ENCODE data around the gene RAN.

DNA sequence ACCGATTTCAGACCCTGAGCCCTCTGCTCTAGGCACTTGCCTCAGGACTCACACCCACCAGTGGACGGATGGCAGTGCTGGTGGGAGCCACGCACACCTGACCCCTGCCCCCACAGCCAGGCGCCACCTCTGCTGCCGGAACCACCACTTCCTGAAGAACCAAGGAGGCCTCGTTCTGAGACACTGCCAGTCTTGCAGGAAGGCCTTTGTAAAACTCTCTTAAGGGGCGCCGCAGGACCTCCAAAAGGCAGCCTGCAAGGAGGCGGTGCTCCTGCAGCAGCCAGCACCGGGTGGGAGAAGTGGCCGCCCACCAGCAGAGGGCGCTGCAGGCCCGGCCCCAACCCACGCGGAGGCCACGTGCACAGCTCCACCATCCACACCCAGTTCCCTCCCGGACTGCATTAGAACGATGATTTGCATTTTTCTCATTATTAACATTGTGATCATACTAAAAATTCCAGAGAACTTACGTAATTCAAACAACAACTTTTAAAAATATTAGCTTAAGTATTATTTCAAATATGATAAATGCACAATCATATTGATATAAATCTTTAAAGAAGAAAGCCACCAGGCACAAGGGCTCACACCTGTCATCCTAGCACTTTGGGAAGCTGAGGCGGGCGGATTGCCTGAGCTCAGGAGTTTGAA lies 45.6 kb upstream of the RAN start:
- peak; percentile 95 for TF ChIP-seq CTCF (IDR thresholded peaks at IDR 0.05)
- no peak for TF ChIP-seq POLR2AphosphoS5 (IDR thresholded peaks at IDR 0.05; ENCODE audit: low read depth, low read length)
